Testis (tissue), 3 donors: ENCODE data around the gene PLXNB1. TPM values are rescaled to one million over a fixed set of nuclear protein-coding genes. Genes with fewer than 3 reads are reported as not detected.

Experiments
- DNase-seq: peaks from one replicate; pipeline ENCODE4 v3.0.0-alpha.2; 2019
- H3K27ac ChIP-seq, 2 donors: fragments of 200-600 bp; sonication (generic); one replicate each; pipeline ENCODE4 v1.5.1; 2019
- H3K27me3 ChIP-seq: fragments of 200-600 bp; sonication (generic); one replicate; pipeline ENCODE4 v1.5.1; 2019
- H3K36me3 ChIP-seq: fragments of 200-600 bp; sonication (generic); one replicate; pipeline ENCODE4 v1.5.1; 2017; ENCODE audit warnings: low read depth; ENCODE audit errors: missing control alignments
- H3K4me1 ChIP-seq: fragments of 200-600 bp; sonication (generic); one replicate; pipeline ENCODE4 v1.5.1; 2019
- H3K4me3 ChIP-seq, 2 donors: fragments of 200-600 bp; sonication (generic); one replicate each; pipeline ENCODE4 v1.5.1; 2017 to 2019
- H3K9me3 ChIP-seq: fragments of 200-600 bp; sonication (generic); one replicate; pipeline ENCODE4 v1.5.1; 2017
- POLR2A ChIP-seq: fragments of 450-650 bp; IDR thresholded peaks from one replicate; pipeline ENCODE4 v1.6.1; 2017; ENCODE audit warnings: antibody characterized with exemption, mild to moderate bottlenecking, moderate library complexity
- WGBS, 2 donors: methylation state at CpG; one replicate each; pipeline ENCODE4 v1.1.5; 2018; 5-methylcytosine and 5-hydroxymethylcytosine counted together
- intact Hi-C: fragments of 100-400 bp; cut with DNase I; formaldehyde crosslinking; loops from one replicate; pipeline ENCODE4 v1.15.1; 2023; ENCODE audit warnings: low total_unique reads
- polyA plus RNA-seq: library from polyadenylated mRNA; stranded (reverse); fragments of 350-450 nt; fragmentation: Illumina TruSeq; extraction: RNeasy Lipid Tissue Mini Kit (QIAGEN cat#74804); gene quantifications from one replicate; pipeline ENCODE4 v1.2.3, GENCODE V29; 2014; ENCODE audit warnings: low read depth, low replicate concordance; ENCODE audit not compliant: insufficient read depth
- small RNA-seq, 2 donors: library from RNA; depleted of rRNA; stranded (forward); fragments of <200 nt; gene quantifications; one replicate each; pipeline ENCODE3, GENCODE V24; 2016
- total RNA-seq, 2 donors: library from RNA; depleted of rRNA; stranded (reverse); fragments of >200 nt; gene quantifications; one replicate each; pipeline ENCODE4 v1.2.3, GENCODE V29; 2016
- TF ChIP-seq, protein P1 (sequence below), 3 experiments: fragments of 450-650 bp in 2 of 3; fragments of 200-600 bp in 1 of 3; sonication (generic) in 1 of 3; IDR thresholded peaks; one replicate each; pipeline ENCODE4 v1.5.1; 2016 to 2019; ENCODE audit warnings: antibody characterized with exemption in 3 of 3, mild to moderate bottlenecking in 2 of 3, moderate library complexity in 1 of 3

PLXNB1 gene
- total and polyA plus RNA-seq, 3 donors from 2014 or later, result 41.5 to 79.2 (median 70.2) TPM

DNA sequence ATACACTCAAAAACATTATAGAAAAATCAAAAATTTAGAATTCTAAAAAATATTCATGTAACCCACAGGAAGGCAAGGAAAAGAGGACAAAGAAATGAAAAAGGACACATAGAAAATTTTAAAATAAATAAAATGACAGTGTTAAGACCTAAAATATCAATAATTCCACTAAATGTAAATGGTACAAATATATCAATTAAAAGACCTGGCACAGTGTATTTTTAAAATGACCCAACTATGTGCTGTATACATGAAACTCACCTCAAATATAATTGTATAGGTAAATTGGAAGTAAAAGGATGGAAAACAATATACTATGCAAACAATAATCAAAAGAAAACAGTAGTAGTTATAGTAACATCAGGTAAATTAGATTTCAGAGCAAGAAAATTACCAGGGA, 68.0 kb downstream of the PLXNB1 start:
- no peak for DNase-seq
- intact Hi-C loops, result no loop called here
- H3K36me3 ChIP-seq, result no peaks in the 10 kb centered on the region
- H3K4me1 ChIP-seq, result no peaks in the 10 kb centered on the region
- no peaks in the 10 kb centered on the region for H3K9me3 ChIP-seq
- H3K27me3 ChIP-seq, result no peaks in the 10 kb centered on the region
- no peak overlapping the region for H3K4me3 ChIP-seq
- H3K27ac ChIP-seq, result no peak overlapping the region
- TF ChIP-seq, protein P1, sequence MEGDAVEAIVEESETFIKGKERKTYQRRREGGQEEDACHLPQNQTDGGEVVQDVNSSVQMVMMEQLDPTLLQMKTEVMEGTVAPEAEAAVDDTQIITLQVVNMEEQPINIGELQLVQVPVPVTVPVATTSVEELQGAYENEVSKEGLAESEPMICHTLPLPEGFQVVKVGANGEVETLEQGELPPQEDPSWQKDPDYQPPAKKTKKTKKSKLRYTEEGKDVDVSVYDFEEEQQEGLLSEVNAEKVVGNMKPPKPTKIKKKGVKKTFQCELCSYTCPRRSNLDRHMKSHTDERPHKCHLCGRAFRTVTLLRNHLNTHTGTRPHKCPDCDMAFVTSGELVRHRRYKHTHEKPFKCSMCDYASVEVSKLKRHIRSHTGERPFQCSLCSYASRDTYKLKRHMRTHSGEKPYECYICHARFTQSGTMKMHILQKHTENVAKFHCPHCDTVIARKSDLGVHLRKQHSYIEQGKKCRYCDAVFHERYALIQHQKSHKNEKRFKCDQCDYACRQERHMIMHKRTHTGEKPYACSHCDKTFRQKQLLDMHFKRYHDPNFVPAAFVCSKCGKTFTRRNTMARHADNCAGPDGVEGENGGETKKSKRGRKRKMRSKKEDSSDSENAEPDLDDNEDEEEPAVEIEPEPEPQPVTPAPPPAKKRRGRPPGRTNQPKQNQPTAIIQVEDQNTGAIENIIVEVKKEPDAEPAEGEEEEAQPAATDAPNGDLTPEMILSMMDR (IDR thresholded peaks at IDR 0.05), result no peak
- TF ChIP-seq POLR2A, result no peak

DNA sequence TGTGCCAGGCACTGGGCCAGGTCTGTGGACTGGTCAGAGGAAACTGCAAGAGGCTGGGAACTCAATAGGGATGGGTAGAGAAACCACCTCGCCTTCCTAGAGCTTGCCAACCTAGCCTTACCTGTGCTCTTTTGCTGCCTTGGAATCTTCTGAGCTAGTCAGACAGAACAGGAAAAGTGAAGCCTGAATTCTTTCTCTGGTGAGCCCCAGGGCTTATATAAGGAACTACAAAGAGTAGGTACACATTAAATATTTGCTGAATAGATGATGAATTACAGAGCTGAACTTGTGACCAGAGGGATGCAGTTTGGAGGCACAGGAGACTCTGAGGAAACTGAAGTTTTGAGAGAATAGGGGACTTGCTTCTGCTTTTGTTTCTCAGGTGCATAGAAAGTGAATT, 73.5 kb downstream of the PLXNB1 start:
- H3K4me3 ChIP-seq, result no peak overlapping the region
- WGBS, 2 donors, result 81 to 93% methylated on average over 1 of the region's 1 CpG
- intact Hi-C loops, result no loop called here
- H3K9me3 ChIP-seq, result no peaks in the 10 kb centered on the region
- no peaks in the 10 kb centered on the region for H3K4me1 ChIP-seq
- DNase-seq, result no peak
- no peak overlapping the region for H3K27ac ChIP-seq
- H3K36me3 ChIP-seq, result no peaks in the 10 kb centered on the region
- H3K27me3 ChIP-seq, result no peaks in the 10 kb centered on the region
- TF ChIP-seq, protein P1 (IDR thresholded peaks at IDR 0.05), result no peak
- TF ChIP-seq POLR2A, result no peak

DNA sequence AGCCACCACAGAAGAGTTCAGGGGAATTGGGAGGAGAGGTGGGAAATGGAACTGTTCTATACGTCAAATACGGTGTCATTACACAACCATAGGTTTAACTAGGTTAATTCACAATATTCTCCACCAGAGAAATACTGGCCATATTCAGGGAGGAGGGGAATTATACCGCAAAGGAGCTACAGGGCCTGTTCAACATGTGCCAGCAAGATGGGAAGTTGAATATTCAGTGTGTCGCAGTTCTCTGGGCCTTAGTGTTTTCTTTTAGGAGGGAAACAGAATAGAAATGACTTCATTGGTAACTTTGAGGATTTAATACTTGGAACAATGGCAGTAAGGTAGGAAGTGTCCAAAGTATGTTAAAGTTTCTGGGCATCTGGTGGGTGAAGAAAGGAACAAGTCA, 75.9 kb downstream of the PLXNB1 start:
- TF ChIP-seq POLR2A, result no peak
- TF ChIP-seq, protein P1 (IDR thresholded peaks at IDR 0.05), result no peak
- no peaks in the 10 kb centered on the region for H3K9me3 ChIP-seq
- WGBS, 2 donors, result 90 to 94% methylated on average over 4 of the region's 4 CpGs
- H3K4me1 ChIP-seq, result no peaks in the 10 kb centered on the region
- intact Hi-C loops, result no loop called here
- H3K4me3 ChIP-seq, result no peak overlapping the region
- no peak overlapping the region for H3K27ac ChIP-seq
- H3K36me3 ChIP-seq, result no peaks in the 10 kb centered on the region
- no peak for DNase-seq
- H3K27me3 ChIP-seq, result no peaks in the 10 kb centered on the region

Small RNAs within 50 kb of the gene (small RNA-seq; reads per million reads assigned to genes)
- gene RN7SL321P, result 0 reads per million in 2 donors

Other genes starting within 250 kb of the PLXNB1 start
- 10 to 100 TPM; 46.3 to 51.6 TPM for gene CDC25A, start 241.7 kb downstream of the PLXNB1 start, total RNA-seq
- 29.3 TPM for gene CDC25A, start 241.7 kb downstream of the PLXNB1 start, polyA plus RNA-seq
- 1 to 10 TPM; 1.4 to 1.7 TPM for gene CAMP, start 206.6 kb downstream of the PLXNB1 start, total RNA-seq
- gene CAMP, start 206.6 kb downstream of the PLXNB1 start, polyA plus RNA-seq, result 2.8 TPM
- gene ZNF589, start 189.0 kb downstream of the PLXNB1 start, total RNA-seq, result 10 to 100 TPM; 20.9 to 36.8 TPM
- 16.0 TPM for gene ZNF589, start 189.0 kb downstream of the PLXNB1 start, polyA plus RNA-seq
- gene NME6, start 128.7 kb downstream of the PLXNB1 start, total RNA-seq, result 10 to 100 TPM; 28.6 to 36.5 TPM
- 19.2 TPM for gene NME6, start 128.7 kb downstream of the PLXNB1 start, polyA plus RNA-seq
- not detected for gene SPINK8, start 96.4 kb downstream of the PLXNB1 start, total RNA-seq
- gene SPINK8, start 96.4 kb downstream of the PLXNB1 start, polyA plus RNA-seq, result not detected
- 1 to 10 TPM in 1 of 2 donors, under 1 TPM in 1; 0.81 to 2.0 TPM for gene FBXW12, start 57.9 kb downstream of the PLXNB1 start, total RNA-seq
- gene FBXW12, start 57.9 kb downstream of the PLXNB1 start, polyA plus RNA-seq, result 0.98 TPM
- 10 to 100 TPM; 11.7 to 16.0 TPM for gene CCDC51, start 10.0 kb upstream of the PLXNB1 start, total RNA-seq
- 16.0 TPM for gene CCDC51, start 10.0 kb upstream of the PLXNB1 start, polyA plus RNA-seq
- 100 to 1,000 TPM; 380 to 393 TPM for gene TMA7, start 10.2 kb upstream of the PLXNB1 start, total RNA-seq
- 425 TPM for gene TMA7, start 10.2 kb upstream of the PLXNB1 start, polyA plus RNA-seq
- gene ATRIP, start 16.7 kb upstream of the PLXNB1 start, total RNA-seq, result 10 to 100 TPM; 25.0 to 26.3 TPM
- 56.5 TPM for gene ATRIP, start 16.7 kb upstream of the PLXNB1 start, polyA plus RNA-seq
- 100 to 1,000 TPM; 101 to 146 TPM for gene SHISA5, start 74.1 kb upstream of the PLXNB1 start, total RNA-seq
- 117 TPM for gene SHISA5, start 74.1 kb upstream of the PLXNB1 start, polyA plus RNA-seq
- 100 to 1,000 TPM; 134 to 136 TPM for gene PFKFB4, start 126.7 kb upstream of the PLXNB1 start, total RNA-seq
- gene PFKFB4, start 126.7 kb upstream of the PLXNB1 start, polyA plus RNA-seq, result 57.3 TPM
- 1 to 10 TPM in 1 of 2 donors, under 1 TPM in 1; 0.87 to 1.2 TPM for gene UCN2, start 133.7 kb upstream of the PLXNB1 start, total RNA-seq
- gene UCN2, start 133.7 kb upstream of the PLXNB1 start, polyA plus RNA-seq, result 0.86 TPM
- gene COL7A1, start 165.2 kb upstream of the PLXNB1 start, total RNA-seq, result 10 to 100 TPM; 34.1 to 39.1 TPM
- 19.9 TPM for gene COL7A1, start 165.2 kb upstream of the PLXNB1 start, polyA plus RNA-seq
- 100 to 1,000 TPM; 282 to 287 TPM for gene UQCRC1, start 179.6 kb upstream of the PLXNB1 start, total RNA-seq
- gene UQCRC1, start 179.6 kb upstream of the PLXNB1 start, polyA plus RNA-seq, result 281 TPM
- 10 to 100 TPM in 1 of 2 donors, 1 to 10 TPM in 1; 8.7 to 14.8 TPM for gene TMEM89, start 191.7 kb upstream of the PLXNB1 start, total RNA-seq
- 16.1 TPM for gene TMEM89, start 191.7 kb upstream of the PLXNB1 start, polyA plus RNA-seq
- gene SLC26A6, start 205.4 kb upstream of the PLXNB1 start, total RNA-seq, result 10 to 100 TPM; 24.6 to 32.9 TPM
- 12.3 TPM for gene SLC26A6, start 205.4 kb upstream of the PLXNB1 start, polyA plus RNA-seq
- gene CELSR3, start 232.8 kb upstream of the PLXNB1 start, total RNA-seq, result 10 to 100 TPM; 14.3 to 17.5 TPM
- gene CELSR3, start 232.8 kb upstream of the PLXNB1 start, polyA plus RNA-seq, result 13.5 TPM